Bone marrow (tissue), 2 donors: Measurements from ENCODE around the gene TEX26.

Source experiments
- DNase-seq, 2 donors: peaks; one replicate each; lab custom pipeline; 2025; lab: John Stamatoyannopoulos, UW

Gene TEX26

GRCh38 chr13:31011901-31012654 lies 79.6 kb downstream of the TEX26 start:
- DNase-seq = no peak

- no peak for DNase-seq
Measured at GRCh38 chr13:31012655-31013024, 80.2 kb downstream of the TEX26 start.

GRCh38 chr13:31014456-31014855 lies 82.0 kb downstream of the TEX26 start:
- no peak for DNase-seq

GRCh38 chr13:31015199-31015598 lies 82.7 kb downstream of the TEX26 start:
- no peak for DNase-seq

- DNase-seq = no peak
Measured at GRCh38 chr13:31016342-31017325, 84.2 kb downstream of the TEX26 start.

- no peak for DNase-seq
Measured at GRCh38 chr13:31018511-31018910, 86.1 kb downstream of the TEX26 start.

- DNase-seq = no peak
Measured at GRCh38 chr13:31020996-31021395, 88.5 kb downstream of the TEX26 start.

- DNase-seq = no peak
Measured at GRCh38 chr13:31022288-31022895, 89.9 kb downstream of the TEX26 start.

- no peak for DNase-seq
Measured at GRCh38 chr13:31022928-31023530, 90.6 kb downstream of the TEX26 start.
